Astrocyte of the spinal cord (primary cell): ENCODE data around the gene AUTS2.

ENCODE experiments used
- DNase-seq: peaks from one replicate; pipeline ENCODE4 v3.0.0; 2011; ENCODE audit warnings: low read depth, low spot score
- H3K4me3 ChIP-seq: 2 replicates; pipeline ENCODE4 v1.5.1; 2011; ENCODE audit warnings: low read depth, mild to moderate bottlenecking, low read length, moderate library complexity
- CTCF ChIP-seq: IDR thresholded peaks from 2 replicates; pipeline ENCODE4 v1.5.1; 2012; ENCODE audit warnings: low read depth, mild to moderate bottlenecking, low read length, inconsistent platforms
- in situ Hi-C: cut with HindIII; loops from 2 replicates; pipeline ENCODE4 v1.10.0; 2017; ENCODE audit warnings: low sequenced_read_pairs

Gene AUTS2

GRCh38 chr7:70704831-70705346, 1106.6 kb downstream of the AUTS2 start:
- TF ChIP-seq CTCF = no peak
- H3K4me3 ChIP-seq = no peak overlapping the region
- DNase-seq = no peak
- in situ Hi-C loops = no loop called here

GRCh38 chr7:70706204-70706603, 1107.9 kb downstream of the AUTS2 start:
- H3K4me3 ChIP-seq = no peak overlapping the region
- no peak for DNase-seq
- in situ Hi-C loops = no loop called here
- TF ChIP-seq CTCF = no peak

GRCh38 chr7:70706698-70707097, 1108.4 kb downstream of the AUTS2 start:
- no peak for DNase-seq
- H3K4me3 ChIP-seq = no peak overlapping the region
- in situ Hi-C loops = no loop called here
- no peak for TF ChIP-seq CTCF

GRCh38 chr7:70707823-70708243, 1109.6 kb downstream of the AUTS2 start:
- H3K4me3 ChIP-seq = no peak overlapping the region
- no peak for DNase-seq
- TF ChIP-seq CTCF = no peak
- in situ Hi-C loops = no loop called here

GRCh38 chr7:70710011-70710480, 1111.8 kb downstream of the AUTS2 start:
- in situ Hi-C loops = no loop called here
- H3K4me3 ChIP-seq = no peak overlapping the region
- peak; percentile 82 for DNase-seq
- TF ChIP-seq CTCF = no peak

- no peak for DNase-seq
- in situ Hi-C loops = no loop called here
- H3K4me3 ChIP-seq = no peak overlapping the region
- no peak for TF ChIP-seq CTCF
Observed at GRCh38 chr7:70710651-70711050, 1112.4 kb downstream of the AUTS2 start.

GRCh38 chr7:70711452-70711851, 1113.2 kb downstream of the AUTS2 start:
- no peak for TF ChIP-seq CTCF
- no peak for DNase-seq
- in situ Hi-C loops = no loop called here
- no peak overlapping the region for H3K4me3 ChIP-seq
